ENCODE data around the gene TXNL1.

The TXNL1 gene

GRCh38 chr18:56568986-56569385 is 69.4 kb downstream of the TXNL1 start:
- H3K4me3 ChIP-seq (replicated peaks; ENCODE audit: insufficient read depth, low read length), result no peak overlapping the region
- H3K27me3 ChIP-seq (ENCODE audit: insufficient read depth, poor library complexity, severe bottlenecking), result no peaks in the 10 kb centered on the region
- TF ChIP-seq REST (IDR thresholded peaks at IDR 0.05; ENCODE audit: insufficient replicate concordance, low read depth), result no peak
- TF ChIP-seq CTCF (IDR thresholded peaks at IDR 0.05; ENCODE audit: insufficient read depth, low read length), result no peak
- peak; percentile 81 for TF ChIP-seq SPI1 (IDR thresholded peaks at IDR 0.05; ENCODE audit: borderline replicate concordance, low read depth)
- peak; percentile 25 to 71 for DNase-seq (ENCODE audit: low read depth in 1 of 2, low spot score in 1 of 2)
- H3K27ac ChIP-seq (replicated peaks), result peak overlapping the region; percentile 39

GRCh38 chr18:56565551-56566345 is 72.6 kb downstream of the TXNL1 start:
- TF ChIP-seq POLR2AphosphoS5 (IDR thresholded peaks at IDR 0.05; ENCODE audit: low read depth), result no peak
- no peak for TF ChIP-seq CTCF (IDR thresholded peaks at IDR 0.05; ENCODE audit: insufficient read depth, low read length)
- no peak for TF ChIP-seq REST (IDR thresholded peaks at IDR 0.05; ENCODE audit: insufficient replicate concordance, low read depth)
- TF ChIP-seq GABPA (IDR thresholded peaks at IDR 0.05; ENCODE audit: low read depth), result no peak
- no peak for TF ChIP-seq SPI1 (IDR thresholded peaks at IDR 0.05; ENCODE audit: borderline replicate concordance, low read depth)
- peak in 1 of 2 experiments; percentile 0 for DNase-seq (ENCODE audit: low read depth in 1 of 2, low spot score in 1 of 2)

GRCh38 chr18:56565046-56565445 is 73.3 kb downstream of the TXNL1 start:
- TF ChIP-seq POLR2AphosphoS5 (IDR thresholded peaks at IDR 0.05; ENCODE audit: low read depth) (no peak), CTCF (IDR thresholded peaks at IDR 0.05; ENCODE audit: insufficient read depth, low read length) (no peak)
- no peak overlapping the region for H3K27ac ChIP-seq (replicated peaks)
- H3K4me3 ChIP-seq (replicated peaks; ENCODE audit: insufficient read depth, low read length), result no peak overlapping the region
- DNase-seq (ENCODE audit: low read depth in 1 of 2, low spot score in 1 of 2), result no peak
- no peaks in the 10 kb centered on the region for H3K27me3 ChIP-seq (ENCODE audit: insufficient read depth, poor library complexity, severe bottlenecking)

More at GRCh38 chr18:56565551-56566345, 72.6 kb downstream of the TXNL1 start:
- Histone ChIP-seq H3K27ac (replicated peaks) (no peak overlapping the region), H3K27me3 (ENCODE audit: insufficient read depth, poor library complexity, severe bottlenecking) (no peaks in the 10 kb centered on the region), H3K4me3 (replicated peaks; ENCODE audit: insufficient read depth, low read length) (no peak overlapping the region)

- Histone ChIP-seq H3K4me3 (replicated peaks; ENCODE audit: insufficient read depth, low read length) (no peak overlapping the region), H3K27ac (replicated peaks) (no peak overlapping the region), H3K27me3 (ENCODE audit: insufficient read depth, poor library complexity, severe bottlenecking) (no peaks in the 10 kb centered on the region)
- no peak for TF ChIP-seq REST (IDR thresholded peaks at IDR 0.05; ENCODE audit: insufficient replicate concordance, low read depth)
- no peak for TF ChIP-seq CTCF (IDR thresholded peaks at IDR 0.05; ENCODE audit: insufficient read depth, low read length)
- no peak for TF ChIP-seq SPI1 (IDR thresholded peaks at IDR 0.05; ENCODE audit: borderline replicate concordance, low read depth)
- TF ChIP-seq POLR2AphosphoS5 (IDR thresholded peaks at IDR 0.05; ENCODE audit: low read depth), result no peak
- no peak for DNase-seq (ENCODE audit: low read depth in 1 of 2, low spot score in 1 of 2)
Observed at GRCh38 chr18:56563568-56563967, 74.8 kb downstream of the TXNL1 start.

Measured in HL-60 (cell line).